H1 (cell line): Measurements from ENCODE around the gene SCAP. TPM values are rescaled to one million over a fixed set of nuclear protein-coding genes. Genes with fewer than 3 reads are reported as not detected.

Experiments
- ASH2L ChIP-seq: fragments of 200-600, 300-600 bp; sonication (generic); IDR thresholded peaks from one replicate; pipeline ENCODE4 v1.7.1; 2017; ENCODE audit warnings: low read length
- ATF2 ChIP-seq: IDR thresholded peaks from 2 replicates; pipeline ENCODE4 v1.6.1; 2012; ENCODE audit warnings: low read length, inconsistent platforms
- BRCA1 ChIP-seq: IDR thresholded peaks from 2 replicates; pipeline ENCODE4 v1.6.1; 2012; ENCODE audit warnings: low read depth, low read length, improper control_type of control experiment
- CHD1 ChIP-seq: IDR thresholded peaks from 2 replicates; pipeline ENCODE4 v1.6.1; 2012; ENCODE audit warnings: low read depth, low read length, improper control_type of control experiment
- EGR1 ChIP-seq: IDR thresholded peaks from 2 replicates; pipeline ENCODE4 v1.6.1; 2011; ENCODE audit warnings: low read depth, low read length, borderline replicate concordance
- EZH2 ChIP-seq: fragments of 200-600 bp; sonication (generic); IDR thresholded peaks from 2 replicates; pipeline ENCODE4 v1.7.1; 2012; ENCODE audit warnings: low read depth, mild to moderate bottlenecking, moderate library complexity, low read length, inconsistent platforms; ENCODE audit not compliant: severe bottlenecking
- GTF2F1 ChIP-seq: IDR thresholded peaks from 2 replicates; pipeline ENCODE4 v1.6.1; 2012; ENCODE audit warnings: low read depth, low read length, improper control_type of control experiment, borderline replicate concordance
- HDAC6 ChIP-seq: IDR thresholded peaks from one replicate; pipeline ENCODE4 v1.7.1; 2012; ENCODE audit warnings: low read depth, mild to moderate bottlenecking, inconsistent platforms, low read length, moderate library complexity
- KDM1A ChIP-seq: fragments of 200-600, 300-600 bp; sonication (generic); IDR thresholded peaks from 2 replicates; pipeline ENCODE4 v1.7.1; 2016; ENCODE audit warnings: mild to moderate bottlenecking, low read length, borderline replicate concordance
- KDM4A ChIP-seq: IDR thresholded peaks from one replicate; pipeline ENCODE4 v1.7.1; 2012; ENCODE audit warnings: low read depth, mild to moderate bottlenecking, moderate library complexity, low read length, inconsistent platforms; ENCODE audit not compliant: severe bottlenecking
- MAFK ChIP-seq: IDR thresholded peaks from 2 replicates; pipeline ENCODE4 v1.6.1; 2012; ENCODE audit warnings: low read depth, mild to moderate bottlenecking, improper control_type of control experiment, low read length
- MAX ChIP-seq: IDR thresholded peaks from 2 replicates; pipeline ENCODE4 v1.6.1; 2012; ENCODE audit warnings: inconsistent platforms
- NRF1 ChIP-seq: IDR thresholded peaks from 2 replicates; pipeline ENCODE4 v1.6.1; 2011; ENCODE audit warnings: mild to moderate bottlenecking, low read depth, low read length, improper control_type of control experiment
- PHF8 ChIP-seq: fragments of 200-600 bp; sonication (generic); conservative IDR thresholded peaks from 2 replicates; pipeline ENCODE4 v1.7.1; 2012; ENCODE audit warnings: low read depth, mild to moderate bottlenecking, inconsistent platforms, low read length, moderate library complexity
- POLR2AphosphoS5 ChIP-seq: IDR thresholded peaks from 2 replicates; pipeline ENCODE4 v1.6.1; 2011; ENCODE audit warnings: low read depth, low read length
- RXRA ChIP-seq: IDR thresholded peaks from 2 replicates; pipeline ENCODE4 v1.6.1; 2011; ENCODE audit warnings: low read depth, mild to moderate bottlenecking, low read length, moderate library complexity; ENCODE audit not compliant: insufficient read depth
- TAF1 ChIP-seq: IDR thresholded peaks from 2 replicates; pipeline ENCODE4 v1.6.1; 2011; ENCODE audit warnings: mild to moderate bottlenecking, low read depth, low read length
- TAF7 ChIP-seq: optimal IDR thresholded peaks from 2 replicates; pipeline ENCODE3; 2011; ENCODE audit warnings: low read depth, mild to moderate bottlenecking, inconsistent platforms, low read length, moderate library complexity, borderline replicate concordance
- TCF12 ChIP-seq: IDR thresholded peaks from 2 replicates; pipeline ENCODE4 v1.6.1; 2011; ENCODE audit warnings: low read depth, mild to moderate bottlenecking, low read length
- TEAD4 ChIP-seq: IDR thresholded peaks from 2 replicates; pipeline ENCODE4 v1.6.1; 2012; ENCODE audit warnings: low read depth, low read length, inconsistent platforms, mixed read lengths
- polyA plus RNA-seq, 7 experiments: library from polyadenylated mRNA; depleted of rRNA in 3 of 7; stranded (reverse) in 5 of 7; unstranded in 2 of 7; fragments of >200 nt in 5 of 7; fragments of 200-250 nt in 2 of 7; gene quantifications; 1 replicate in 5 of 7; 2 replicates in 1 of 7; 4 replicates in 1 of 7; pipeline versions ENCODE4 v1.2.1 to v1.2.3, GENCODE V29; 2011 to 2013; ENCODE audit warnings: missing spikeins in 2 of 7, mixed read lengths in 2 of 7
- total RNA-seq: library from RNA; stranded (reverse); fragmentation: NEBNext Ultra II Directional; extraction: Animal tissue kit (Norgen Biotek cat#: 25700); gene quantifications from 2 replicates; pipeline ENCODE4 v1.2.1, GENCODE V29; 2021
- TF ChIP-seq, protein P1 (sequence below): IDR thresholded peaks from 2 replicates; pipeline ENCODE4 v1.6.1; 2011; ENCODE audit warnings: low read length, improper control_type of control experiment

The SCAP gene
- total and polyA plus RNA-seq, 2 of the 8 experiments (the other 6 are each of a cell fraction or from before 2014, with no cell fraction given) = 74.0 to 114 TPM

GRCh38 chr3:47475570-47476329, at the start of gene SCAP (continued):
- no peak for TF ChIP-seq KDM4A
- TF ChIP-seq TAF7 = peak; percentile 49
- TF ChIP-seq TEAD4 = peak; percentile 52; the same call in 1 of the 2 replicates
- TF ChIP-seq RXRA = 0 out of 2 replicates have a peak, but pooled peaks have one; percentile 50
- peak; percentile 81 for TF ChIP-seq NRF1
- no peak for TF ChIP-seq HDAC6
- TF ChIP-seq TCF12 = 0 out of 2 replicates have a peak, but pooled peaks have one; percentile 25
- peak; percentile 91; the same call in 1 of the 2 replicates for TF ChIP-seq KDM1A
- TF ChIP-seq POLR2AphosphoS5 = no peak
- TF ChIP-seq ASH2L = peak; percentile 71
- TF ChIP-seq BRCA1 = no peak
- no peak; the same call in 1 of the 2 replicates for TF ChIP-seq TAF1
- TF ChIP-seq GTF2F1 = no peak
- no peak for TF ChIP-seq EZH2
- no peak for TF ChIP-seq CHD1
- peak; percentile 99 for TF ChIP-seq MAX
- peak; percentile 56; the same call in 1 of the 2 replicates for TF ChIP-seq EGR1
- TF ChIP-seq MAFK = no peak
- no peak; the same call in 1 of the 2 replicates for TF ChIP-seq ATF2
- peak; percentile 60 for TF ChIP-seq PHF8
- TF ChIP-seq, protein P1, sequence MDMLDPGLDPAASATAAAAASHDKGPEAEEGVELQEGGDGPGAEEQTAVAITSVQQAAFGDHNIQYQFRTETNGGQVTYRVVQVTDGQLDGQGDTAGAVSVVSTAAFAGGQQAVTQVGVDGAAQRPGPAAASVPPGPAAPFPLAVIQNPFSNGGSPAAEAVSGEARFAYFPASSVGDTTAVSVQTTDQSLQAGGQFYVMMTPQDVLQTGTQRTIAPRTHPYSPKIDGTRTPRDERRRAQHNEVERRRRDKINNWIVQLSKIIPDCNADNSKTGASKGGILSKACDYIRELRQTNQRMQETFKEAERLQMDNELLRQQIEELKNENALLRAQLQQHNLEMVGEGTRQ = peak; percentile 66
- TF ChIP-seq, all 59 proteins: peak for 26
